A549 (cell line): Measurements from ENCODE around the gene LAMC1. TPM values are rescaled to one million over a fixed set of nuclear protein-coding genes. Genes with fewer than 3 reads are reported as not detected.

Experiments used
- ATAC-seq, 2 experiments: fragments of 200-7000 bp in 1 of 2; fragments of >200 bp in 1 of 2; cut with Nextera tagmentation in 1 of 2; cut with Tn5 transposase in 1 of 2; 3 replicates each; pipeline versions ENCODE4 v1.8.0 to v1.9.1; 2018 to 2020; ENCODE audit warnings: mild to moderate bottlenecking in 1 of 2, moderate library complexity in 1 of 2
- CTCF ChIA-PET: fragments of 300-600 bp; sonication (Branson Sonifier 250); formaldehyde crosslinking; extraction: SDS; loops from one replicate; lab custom pipeline; 2021; ENCODE audit warnings: antibody characterized with exemption, inconsistent platforms; lab: Yijun Ruan, JAX
- POLR2A ChIA-PET: fragments of 350-600 bp; formaldehyde crosslinking; extraction: SDS; loops from one replicate; lab custom pipeline; 2021; ENCODE audit warnings: antibody characterized with exemption, inconsistent platforms; lab: Yijun Ruan, JAX
- DNase-seq, 2 experiments: peaks; one replicate each; pipeline versions ENCODE4 v3.0.0 to v3.0.0-alpha.2; 2011 to 2016; ENCODE audit warnings: low read depth in 1 of 2, low spot score in 1 of 2
- FAIRE-seq: peaks from 2 replicates; lab custom pipeline; 2011; peaks lifted over from hg19 to GRCh38; lab: Jason Lieb, UNC
- H3K27ac ChIP-seq, 2 experiments: fragments of >200 bp; sonication (Bioruptor Twin); formaldehyde crosslinking; 3 replicates each; pipeline ENCODE4 v1.5.1; 2016 to 2017
- H3K4me1 ChIP-seq: fragments of >200 bp; sonication (Bioruptor Twin); formaldehyde crosslinking; 3 replicates; pipeline ENCODE4 v1.6.1; 2016
- H3K4me2 ChIP-seq: fragments of >200 bp; sonication (Bioruptor Twin); formaldehyde crosslinking; 3 replicates; pipeline ENCODE4 v1.6.1; 2016
- H3K4me3 ChIP-seq: fragments of >200 bp; sonication (Bioruptor Twin); formaldehyde crosslinking; 3 replicates; pipeline ENCODE4 v1.5.1; 2016
- H3K9me3 ChIP-seq: fragments of >200 bp; sonication (Bioruptor Twin); formaldehyde crosslinking; 3 replicates; pipeline ENCODE4 v1.6.1; 2016
- BHLHE40 ChIP-seq: IDR thresholded peaks from 2 replicates; pipeline ENCODE4 v1.6.1; 2012; ENCODE audit warnings: low read depth, low read length, inconsistent platforms
- CEBPB ChIP-seq, 2 experiments: fragments of >200 bp in 1 of 2; sonication (Bioruptor Twin) in 1 of 2; formaldehyde crosslinking in 1 of 2; IDR thresholded peaks; 2 replicates each; pipeline ENCODE4 v1.6.1; 2012 to 2016
- CHD2 ChIP-seq: fragments of 150-350 bp; IDR thresholded peaks from 2 replicates; pipeline ENCODE4 v1.6.1; 2014; ENCODE audit warnings: low read length; ENCODE audit not compliant: partially characterized antibody
- CHD4 ChIP-seq: fragments of 200-600 bp; sonication (generic); IDR thresholded peaks from 2 replicates; pipeline ENCODE4 v1.6.1; 2016; ENCODE audit warnings: antibody characterized with exemption, mild to moderate bottlenecking, borderline replicate concordance
- E2F6 ChIP-seq: IDR thresholded peaks from 2 replicates; pipeline ENCODE4 v1.6.1; 2012; ENCODE audit warnings: low read depth, borderline replicate concordance
- EHF ChIP-seq: fragments of 250-450 bp; sonication (Bioruptor Pico); IDR thresholded peaks from 2 replicates; pipeline ENCODE4 v1.5.0; 2020; ENCODE audit warnings: mild to moderate bottlenecking
- EHMT2 ChIP-seq: fragments of 200-600 bp; sonication (generic); IDR thresholded peaks from 2 replicates; pipeline ENCODE4 v1.6.1; 2016; ENCODE audit warnings: antibody characterized with exemption, low read depth, mild to moderate bottlenecking, moderate library complexity
- ELK1 ChIP-seq: fragments of 150-350 bp; IDR thresholded peaks from 2 replicates; pipeline ENCODE4 v1.6.1; 2014; ENCODE audit warnings: low read depth, mild to moderate bottlenecking, low read length
- EP300 ChIP-seq, 2 experiments: fragments of >200 bp; sonication (Bioruptor Twin); formaldehyde crosslinking; IDR thresholded peaks; 2 replicates in 1 of 2; 3 replicates in 1 of 2; pipeline ENCODE4 v1.6.1; 2016 to 2017
- FOSB ChIP-seq: fragments of 250-450 bp; sonication (Bioruptor Pico); IDR thresholded peaks from 2 replicates; pipeline ENCODE4 v1.5.0; 2020; ENCODE audit warnings: mild to moderate bottlenecking, moderate library complexity
- FOSL2 ChIP-seq, 2 experiments: fragments of 450-650 bp in 1 of 2; fragments of >200 bp in 1 of 2; sonication (Bioruptor Twin) in 1 of 2; formaldehyde crosslinking; IDR thresholded peaks; 2 replicates each; pipeline versions ENCODE4 v1.5.0 to v1.6.1; 2016 to 2020; ENCODE audit warnings: mild to moderate bottlenecking in 1 of 2, moderate library complexity in 1 of 2
- GATA3 ChIP-seq: IDR thresholded peaks from 2 replicates; pipeline ENCODE4 v1.6.1; 2012; ENCODE audit warnings: borderline replicate concordance
- HDAC2 ChIP-seq: fragments of 200-600 bp; sonication (generic); IDR thresholded peaks from 2 replicates; pipeline ENCODE4 v1.6.1; 2016
- HES2 ChIP-seq: fragments of >200 bp; sonication (Bioruptor Twin); formaldehyde crosslinking; IDR thresholded peaks from 2 replicates; pipeline ENCODE4 v1.6.1; 2016
- HOXA7 ChIP-seq: fragments of 250-450 bp; sonication (Bioruptor Pico); IDR thresholded peaks from 2 replicates; pipeline ENCODE4 v1.5.0; 2020; ENCODE audit warnings: mild to moderate bottlenecking, moderate library complexity
- HOXB5 ChIP-seq: fragments of 250-450 bp; sonication (Bioruptor Pico); IDR thresholded peaks from 2 replicates; pipeline ENCODE4 v1.5.0; 2020; ENCODE audit warnings: mild to moderate bottlenecking, moderate library complexity
- KDM5A ChIP-seq: fragments of 200-600 bp; sonication (generic); IDR thresholded peaks from 2 replicates; pipeline ENCODE4 v1.6.1; 2016; ENCODE audit warnings: antibody characterized with exemption, mild to moderate bottlenecking
- MAFK ChIP-seq: fragments of 450-650 bp; IDR thresholded peaks from 2 replicates; pipeline ENCODE4 v1.6.1; 2014; ENCODE audit not compliant: partially characterized antibody
- MAX ChIP-seq: IDR thresholded peaks from 2 replicates; pipeline ENCODE4 v1.6.1; 2012
- MAZ ChIP-seq: fragments of 150-350 bp; IDR thresholded peaks from 2 replicates; pipeline ENCODE4 v1.6.1; 2014; ENCODE audit warnings: antibody characterized with exemption, low read depth, low read length, borderline replicate concordance
- PHF8 ChIP-seq: fragments of 200-600 bp; sonication (generic); IDR thresholded peaks from 2 replicates; pipeline ENCODE4 v1.6.1; 2016; ENCODE audit warnings: low read depth, mild to moderate bottlenecking, antibody characterized with exemption, moderate library complexity, borderline replicate concordance
- POLR2AphosphoS2 ChIP-seq: conservative IDR thresholded peaks from 2 replicates; pipeline ENCODE4 v1.6.1; 2012; ENCODE audit warnings: low read length, improper control_type of control experiment, inconsistent platforms
- RAD21 ChIP-seq, 2 experiments: fragments of >200 bp in 1 of 2; sonication (Bioruptor Twin) in 1 of 2; formaldehyde crosslinking in 1 of 2; IDR thresholded peaks in 1 of 2; conservative IDR thresholded peaks in 1 of 2; 2 replicates in 1 of 2; 3 replicates in 1 of 2; pipeline ENCODE4 v1.6.1; 2012 to 2018; ENCODE audit warnings: inconsistent platforms in 1 of 2
- RCOR1 ChIP-seq: fragments of 150-350 bp; IDR thresholded peaks from 2 replicates; pipeline ENCODE4 v1.6.1; 2014; ENCODE audit warnings: antibody characterized with exemption, low read length, low read depth
- TFCP2L1 ChIP-seq: fragments of 250-450 bp; sonication (Bioruptor Pico); IDR thresholded peaks from 2 replicates; pipeline ENCODE4 v1.5.0; 2021; ENCODE audit warnings: mild to moderate bottlenecking
- TP53 ChIP-seq: fragments of 250-450 bp; sonication (Bioruptor Pico); IDR thresholded peaks from 2 replicates; pipeline ENCODE4 v1.5.0; 2021; ENCODE audit warnings: mild to moderate bottlenecking, moderate library complexity
- ZNF302 ChIP-seq: fragments of 250-450 bp; sonication (Bioruptor Pico); IDR thresholded peaks from 2 replicates; pipeline ENCODE4 v1.9.0; 2021; ENCODE audit warnings: inconsistent platforms, mild to moderate bottlenecking, moderate library complexity
- WGBS: methylation state at CpG from one replicate; pipeline ENCODE4 v1.1.6; 2017; ENCODE audit errors: missing lambda C conversion rate; 5-methylcytosine and 5-hydroxymethylcytosine counted together
- polyA plus RNA-seq, 4 experiments: library from polyadenylated mRNA; depleted of rRNA in 3 of 4; stranded (reverse); fragments of >200 nt; fragmentation: RNase III in 1 of 4; extraction: RNeasy Plus Mini Kit Qiagen cat#74134 plus additional on column Dnase treatment in 1 of 4; gene quantifications; 2 replicates in 3 of 4; 3 replicates in 1 of 4; pipeline ENCODE4 v1.2.3, GENCODE V29; 2011 to 2017
- TF ChIP-seq, protein P1 (sequence below): fragments of 450-650 bp; IDR thresholded peaks from 2 replicates; pipeline ENCODE4 v1.6.1; 2014; ENCODE audit warnings: antibody characterized with exemption

LAMC1 gene
- polyA plus RNA-seq, 2 of the 4 experiments (the other 2 are of a cell fraction) = 93.7 to 152 TPM

DNA sequence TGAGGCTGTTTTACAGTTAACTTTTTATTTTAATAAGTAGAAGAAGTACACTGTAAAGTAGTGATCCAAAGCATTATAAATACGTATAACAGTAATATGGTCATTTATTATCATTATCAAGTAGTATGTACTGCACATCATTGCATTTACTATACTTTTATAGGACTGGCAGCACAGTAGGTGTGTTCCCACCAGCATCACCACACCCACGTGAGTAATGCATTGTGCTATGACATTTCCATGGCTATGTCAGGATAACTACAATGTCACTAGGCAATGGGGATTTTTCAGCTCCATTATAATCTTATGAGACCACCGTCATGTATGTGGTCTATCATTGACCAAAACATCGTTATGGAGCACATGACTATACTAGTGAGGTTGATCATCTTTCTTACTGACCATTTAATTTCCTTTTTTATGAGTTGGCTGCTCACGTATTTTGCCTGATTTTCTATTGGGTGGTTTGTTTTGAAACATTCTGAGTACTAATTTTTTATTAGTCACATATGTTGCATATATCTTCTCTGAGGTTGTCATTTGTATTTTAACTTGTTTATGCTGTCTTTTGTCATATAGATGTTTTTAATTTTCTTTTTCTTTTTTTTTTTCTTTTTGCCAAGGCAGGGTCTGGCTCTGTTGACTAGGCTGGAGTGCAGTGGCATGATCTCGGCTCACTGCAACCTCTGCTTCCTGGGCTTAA, 44.9 kb upstream of the LAMC1 start:
- DNase-seq (no peak), ATAC-seq (no peak), FAIRE-seq (no peak)
- TF ChIP-seq EHF (CRISPR knock-in tag) = no peak
- no peak for TF ChIP-seq POLR2AphosphoS2
- TF ChIP-seq HES2 = no peak
- no peak for TF ChIP-seq ELK1
- no peak for TF ChIP-seq FOSL2 (IDR thresholded peaks at IDR 0.05)
- no peak for TF ChIP-seq FOSL2 (CRISPR knock-in tag; IDR thresholded peaks at IDR 0.05)
- TF ChIP-seq CEBPB (IDR thresholded peaks at IDR 0.05) = no peak
- no peak for TF ChIP-seq BHLHE40
- TF ChIP-seq HDAC2 = no peak
- no peak for TF ChIP-seq MAX
- Histone ChIP-seq H3K4me3 (no peak overlapping the region), H3K4me2 (no peak overlapping the region), H3K9me3 (no peaks in the 10 kb centered on the region), H3K27ac (no peak overlapping the region), H3K4me1 (no peaks in the 10 kb centered on the region)
- CTCF ChIA-PET = interaction anchor here (1.1 kb wide), 1 partner anchor 16 kb away, joined by 3 read pairs; no protein-coding TSS in a partner anchor
- POLR2A ChIA-PET = no interaction called here
- 72% methylated on average over 6 of the region's 6 CpGs for WGBS

- ChIA-PET CTCF (no interaction called here), POLR2A (no interaction called here)
- WGBS = 83% methylated on average over 7 of the region's 7 CpGs
- no peak overlapping the region for H3K4me3 ChIP-seq
- no peak for DNase-seq
- TF ChIP-seq MAFK (no peak), CHD2 (no peak), FOSB (CRISPR knock-in tag) (no peak), RCOR1 (no peak), TP53 (no peak), KDM5A (no peak), EP300 (IDR thresholded peaks at IDR 0.05) (no peak), CHD4 (no peak), TFCP2L1 (CRISPR knock-in tag) (no peak), HOXA7 (CRISPR knock-in tag) (no peak)
- no peak overlapping the region for H3K4me2 ChIP-seq
- no peaks in the 10 kb centered on the region for H3K9me3 ChIP-seq
- no peak for FAIRE-seq
- no peaks in the 10 kb centered on the region for H3K4me1 ChIP-seq
- ATAC-seq = no peak
- H3K27ac ChIP-seq = no peak overlapping the region
These were observed 39.1 kb upstream of the LAMC1 start for GRCh38 chr1:182984138-182984537.

- Histone ChIP-seq H3K4me1 (no peaks in the 10 kb centered on the region), H3K4me2 (no peak overlapping the region), H3K27ac (no peak overlapping the region), H3K4me3 (no peak overlapping the region), H3K9me3 (no peaks in the 10 kb centered on the region)
- FAIRE-seq (no peak), DNase-seq (no peak), ATAC-seq (no peak)
- 90% methylated on average over 1 of the region's 1 CpG for WGBS
- POLR2A ChIA-PET = no interaction called here
- CTCF ChIA-PET = no interaction called here
- no peak for TF ChIP-seq PHF8
- no peak for TF ChIP-seq E2F6
- TF ChIP-seq GATA3 = no peak
- TF ChIP-seq FOSB (CRISPR knock-in tag) = no peak
- no peak for TF ChIP-seq HOXB5 (CRISPR knock-in tag)
- TF ChIP-seq HES2 = no peak
- no peak for TF ChIP-seq TFCP2L1 (CRISPR knock-in tag)
- no peak for TF ChIP-seq POLR2AphosphoS2
- no peak for TF ChIP-seq EHMT2
- TF ChIP-seq RAD21 (conservative IDR thresholded peaks at IDR 0.05 in 1 of 2, IDR thresholded peaks at IDR 0.05 in 1 of 2) = no peak
- TF ChIP-seq, protein P1, sequence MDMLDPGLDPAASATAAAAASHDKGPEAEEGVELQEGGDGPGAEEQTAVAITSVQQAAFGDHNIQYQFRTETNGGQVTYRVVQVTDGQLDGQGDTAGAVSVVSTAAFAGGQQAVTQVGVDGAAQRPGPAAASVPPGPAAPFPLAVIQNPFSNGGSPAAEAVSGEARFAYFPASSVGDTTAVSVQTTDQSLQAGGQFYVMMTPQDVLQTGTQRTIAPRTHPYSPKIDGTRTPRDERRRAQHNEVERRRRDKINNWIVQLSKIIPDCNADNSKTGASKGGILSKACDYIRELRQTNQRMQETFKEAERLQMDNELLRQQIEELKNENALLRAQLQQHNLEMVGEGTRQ = no peak
- TF ChIP-seq MAZ = no peak
- TF ChIP-seq EHF (CRISPR knock-in tag) = no peak
- TF ChIP-seq ZNF302 (CRISPR knock-in tag) = no peak
These were observed 38.6 kb upstream of the LAMC1 start for GRCh38 chr1:182984621-182985020.
